H1 (cell line): ENCODE results near the gene LCN15. TPM values are rescaled to one million over a fixed set of nuclear protein-coding genes. Genes with fewer than 3 reads are reported as not detected.

Experiments used
- ATF3 ChIP-seq: IDR thresholded peaks from 2 replicates; pipeline ENCODE4 v1.6.1; 2011; ENCODE audit warnings: low read depth, mild to moderate bottlenecking, low read length; ENCODE audit not compliant: insufficient read depth
- CHD2 ChIP-seq: IDR thresholded peaks from 2 replicates; pipeline ENCODE4 v1.6.1; 2012; ENCODE audit warnings: low read length, improper control_type of control experiment
- CTBP2 ChIP-seq: IDR thresholded peaks from 2 replicates; pipeline ENCODE4 v1.7.0; 2011; ENCODE audit warnings: borderline replicate concordance, mild to moderate bottlenecking, moderate library complexity, mixed read lengths, low read length; ENCODE audit not compliant: insufficient read depth, insufficient read length
- HDAC2 ChIP-seq, 2 experiments: fragments of 300-600 bp in 1 of 2; sonication (generic) in 1 of 2; IDR thresholded peaks; 2 replicates each; pipeline ENCODE4 v1.6.1; 2011 to 2012; ENCODE audit warnings: low read depth in 2 of 2, low read length in 2 of 2, mild to moderate bottlenecking in 2 of 2, moderate library complexity in 2 of 2, borderline replicate concordance in 1 of 2, inconsistent platforms in 1 of 2
- JUN ChIP-seq: IDR thresholded peaks from 2 replicates; pipeline ENCODE4 v1.6.1; 2011; ENCODE audit warnings: low read depth, mild to moderate bottlenecking, improper control_type of control experiment, low read length
- KDM1A ChIP-seq: fragments of 200-600, 300-600 bp; sonication (generic); IDR thresholded peaks from 2 replicates; pipeline ENCODE4 v1.7.1; 2016; ENCODE audit warnings: mild to moderate bottlenecking, low read length, borderline replicate concordance
- MAX ChIP-seq: IDR thresholded peaks from 2 replicates; pipeline ENCODE4 v1.6.1; 2012; ENCODE audit warnings: inconsistent platforms
- RNF2 ChIP-seq: fragments of 200-900, 300-1000 bp; sonication (generic); IDR thresholded peaks from 2 replicates; pipeline ENCODE4 v1.7.1; 2016; ENCODE audit warnings: borderline replicate concordance, low read depth, mild to moderate bottlenecking, antibody characterized with exemption, low read length; ENCODE audit not compliant: poor library complexity, severe bottlenecking; ENCODE audit errors: missing control alignments
- RXRA ChIP-seq: IDR thresholded peaks from 2 replicates; pipeline ENCODE4 v1.6.1; 2011; ENCODE audit warnings: low read depth, mild to moderate bottlenecking, low read length, moderate library complexity; ENCODE audit not compliant: insufficient read depth
- SIN3A ChIP-seq, 2 experiments: IDR thresholded peaks in 1 of 2; conservative IDR thresholded peaks in 1 of 2; 2 replicates each; pipeline ENCODE4 v1.6.1; 2011 to 2012; ENCODE audit warnings: low read length in 2 of 2, improper control_type of control experiment in 1 of 2, low read depth in 1 of 2, mild to moderate bottlenecking in 1 of 2
- SP2 ChIP-seq: IDR thresholded peaks from 2 replicates; pipeline ENCODE4 v1.6.1; 2012; ENCODE audit warnings: mild to moderate bottlenecking, low read length, inconsistent platforms
- SP4 ChIP-seq: IDR thresholded peaks from 2 replicates; pipeline ENCODE4 v1.6.1; 2012; ENCODE audit warnings: low read length, inconsistent platforms
- SRF ChIP-seq: IDR thresholded peaks from 2 replicates; pipeline ENCODE4 v1.6.1; 2011; ENCODE audit warnings: mild to moderate bottlenecking, low read depth, low read length, moderate library complexity
- polyA plus RNA-seq, 7 experiments: library from polyadenylated mRNA; depleted of rRNA in 3 of 7; stranded (reverse) in 5 of 7; unstranded in 2 of 7; fragments of >200 nt in 5 of 7; fragments of 200-250 nt in 2 of 7; gene quantifications; 1 replicate in 5 of 7; 2 replicates in 1 of 7; 4 replicates in 1 of 7; pipeline versions ENCODE4 v1.2.1 to v1.2.3, GENCODE V29; 2011 to 2013; ENCODE audit warnings: missing spikeins in 2 of 7, mixed read lengths in 2 of 7
- total RNA-seq: library from RNA; stranded (reverse); fragmentation: NEBNext Ultra II Directional; extraction: Animal tissue kit (Norgen Biotek cat#: 25700); gene quantifications from 2 replicates; pipeline ENCODE4 v1.2.1, GENCODE V29; 2021

The LCN15 gene
- total and polyA plus RNA-seq, 2 of the 8 experiments (the other 6 are each of a cell fraction or from before 2014, with no cell fraction given): 0.08 to 0.47 TPM

DNA sequence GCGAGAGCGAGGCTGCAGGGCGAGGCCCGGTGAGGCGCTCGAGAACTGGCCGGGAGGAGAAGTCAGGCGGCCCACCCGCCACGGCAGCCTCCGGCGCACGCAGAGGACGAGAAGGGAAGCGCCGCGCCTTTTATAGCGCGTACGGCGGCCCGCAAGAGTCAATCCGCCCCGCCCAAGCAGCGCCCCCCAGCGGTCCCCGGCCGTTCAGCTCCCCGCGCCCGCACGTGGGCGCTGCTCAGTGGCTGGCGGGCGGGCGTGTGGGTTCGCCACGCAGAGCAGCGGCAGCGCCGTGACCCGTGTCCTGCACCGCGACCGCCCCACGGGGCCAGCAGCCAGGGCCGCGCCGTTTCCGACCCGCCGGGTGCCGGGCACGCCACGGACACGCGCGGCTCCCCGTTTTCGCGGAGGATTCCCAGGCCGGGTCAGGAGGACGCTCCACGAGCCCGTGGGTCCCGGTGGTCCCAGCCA, 36.2 kb downstream of the LCN15 start (continued):
- TF ChIP-seq RNF2 (no peak), CTBP2 (no peak), MAX (peak; percentile 95), SP4 (no peak; the same call in 1 of the 2 replicates), JUN (no peak), RXRA (no peak), SP2 (no peak), SRF (peak; percentile 81), ATF3 (peak; percentile 77), SIN3A (conservative IDR thresholded peaks at IDR 0.05 in 1 of 2, IDR thresholded peaks at IDR 0.05 in 1 of 2; ENCODE audit: low read depth in 1 of 2, low read length in 2 of 2) (peak; percentile 66 to 87; a peak in 2 of 4 replicates), HDAC2 (IDR thresholded peaks at IDR 0.05; ENCODE audit: borderline replicate concordance in 1 of 2, low read depth in 2 of 2, low read length in 2 of 2) (peak in 1 of 2 experiments; percentile 77; a peak in 1 of 4 replicates), KDM1A (no peak), CHD2 (0 out of 2 replicates have a peak, but pooled peaks have one; percentile 37)
